Right atrium auricular region (tissue), 2 donors: Measurements from ENCODE around the gene ZFYVE19. TPM values are rescaled to one million over a fixed set of nuclear protein-coding genes. Genes with fewer than 3 reads are reported as not detected.

Source experiments
- DNase-seq: peaks from one replicate; pipeline ENCODE4 v3.0.0-alpha.2; 2019; ENCODE audit warnings: low spot score
- H3K27ac ChIP-seq, 2 donors: fragments of 200-600 bp; sonication (generic); 1 replicate in 1 of 2; 2 replicates in 1 of 2; pipeline ENCODE4 v1.5.1; 2016 to 2019
- H3K27me3 ChIP-seq, 2 donors: fragments of 200-600 bp; sonication (generic); one replicate each; pipeline versions ENCODE4 v1.5.1 to v1.6.0; 2017 to 2019
- H3K36me3 ChIP-seq: fragments of 200-600 bp; sonication (generic); one replicate; pipeline ENCODE4 v1.5.1; 2016
- H3K4me1 ChIP-seq, 2 donors: fragments of 200-600 bp; sonication (generic); one replicate each; pipeline versions ENCODE4 v1.5.1 to v1.6.0; 2017 to 2019
- H3K4me3 ChIP-seq, 2 donors: fragments of 200-600 bp; sonication (generic); 1 replicate in 1 of 2; 2 replicates in 1 of 2; pipeline ENCODE4 v1.5.1; 2017 to 2019; ENCODE audit warnings: mild to moderate bottlenecking in 1 of 2, moderate library complexity in 1 of 2
- H3K9me3 ChIP-seq, 2 donors: fragments of 200-600 bp; sonication (generic); one replicate each; pipeline ENCODE4 v1.5.1; 2019
- CTCF ChIP-seq, 2 donors: fragments of 200-600 bp; sonication (generic); IDR thresholded peaks; one replicate each; pipeline ENCODE4 v1.5.1; 2019; ENCODE audit warnings: antibody characterized with exemption in 2 of 2
- total RNA-seq, 2 donors: library from RNA; depleted of rRNA; stranded (reverse); fragments of >200 nt; gene quantifications; one replicate each; pipeline ENCODE4 v1.1.0, GENCODE V29; 2016

Gene ZFYVE19
- total RNA-seq, 2 donors from 2014 or later: 10.1 to 14.8 TPM

GRCh38 chr15:40825661-40826422, 19.0 kb downstream of the ZFYVE19 start:
- Histone ChIP-seq H3K9me3 (no peaks in the 10 kb centered on the region), H3K4me1 (no peaks in the 10 kb centered on the region)

GRCh38 chr15:40826423-40827075, 19.7 kb downstream of the ZFYVE19 start:
- TF ChIP-seq CTCF (IDR thresholded peaks at IDR 0.05): no peak
- Histone ChIP-seq H3K4me3 (no peak overlapping the region), H3K9me3 (no peaks in the 10 kb centered on the region), H3K4me1 (no peaks in the 10 kb centered on the region), H3K27me3 (no peaks in the 10 kb centered on the region), H3K36me3 (no peaks in the 10 kb centered on the region), H3K27ac (no peak overlapping the region)
- no peak for DNase-seq

More at GRCh38 chr15:40825661-40826422, 19.0 kb downstream of the ZFYVE19 start:
- DNase-seq: no peak
- Histone ChIP-seq H3K36me3 (no peaks in the 10 kb centered on the region), H3K27me3 (no peaks in the 10 kb centered on the region), H3K27ac (no peak overlapping the region), H3K4me3 (no peak overlapping the region)
- TF ChIP-seq CTCF (IDR thresholded peaks at IDR 0.05): no peak

- H3K36me3 ChIP-seq: no peaks in the 10 kb centered on the region
- TF ChIP-seq CTCF (IDR thresholded peaks at IDR 0.05): no peak
- H3K27ac ChIP-seq: no peak within 1 kb of the TSS
- no peaks in the 10 kb centered on the region for H3K27me3 ChIP-seq
- DNase-seq: no peak
- H3K4me3 ChIP-seq: no peak within 1 kb of the TSS
- H3K9me3 ChIP-seq: no peaks in the 10 kb centered on the region
- H3K4me1 ChIP-seq: no peaks in the 10 kb centered on the region
These were observed 21.7 kb downstream of the ZFYVE19 start, which contains the start of gene PPP1R14D for GRCh38 chr15:40828447-40829036. Gene PPP1R14D, minus strand, starts transcription at chr15:40828708. Its CDS starts 67 bp downstream, at chr15:40828641.

- no peak for DNase-seq
- Histone ChIP-seq H3K9me3 (no peaks in the 10 kb centered on the region), H3K27me3 (no peaks in the 10 kb centered on the region), H3K27ac (no peak overlapping the region), H3K4me3 (no peak overlapping the region), H3K4me1 (no peaks in the 10 kb centered on the region), H3K36me3 (no peaks in the 10 kb centered on the region)
- no peak for TF ChIP-seq CTCF (IDR thresholded peaks at IDR 0.05)
These were observed 22.2 kb downstream of the ZFYVE19 start for GRCh38 chr15:40829115-40829514.

GRCh38 chr15:40830884-40831283, 24.0 kb downstream of the ZFYVE19 start:
- Histone ChIP-seq H3K36me3 (no peaks in the 10 kb centered on the region), H3K4me1 (no peaks in the 10 kb centered on the region), H3K27ac (no peak overlapping the region), H3K27me3 (no peaks in the 10 kb centered on the region), H3K9me3 (no peaks in the 10 kb centered on the region), H3K4me3 (no peak overlapping the region)
- DNase-seq: no peak
- TF ChIP-seq CTCF (IDR thresholded peaks at IDR 0.05): no peak
